GM23338 (cell line): ENCODE measurements around the gene ZNF534. TPM values are rescaled to one million over a fixed set of nuclear protein-coding genes. Genes with fewer than 3 reads are reported as not detected.

ENCODE experiments used
- ATAC-seq: fragments of 200-7000 bp; cut with Tn5 transposase; 3 replicates; pipeline ENCODE4 v1.9.1; 2020
- DNase-seq: peaks from one replicate; pipeline ENCODE4 v3.0.0-alpha.2; 2015; ENCODE audit warnings: low spot score
- H2AFZ ChIP-seq: fragments of 200-600 bp; sonication (generic); 2 replicates; pipeline ENCODE4 v1.8.0; 2016; ENCODE audit warnings: antibody characterized with exemption, mild to moderate bottlenecking, moderate library complexity
- H3F3A ChIP-seq: fragments of 200-600 bp; sonication (generic); replicated peaks from 2 replicates; pipeline ENCODE4 v1.8.0; 2017; ENCODE audit warnings: antibody characterized with exemption, mixed run types, low read depth
- H3K27ac ChIP-seq: fragments of 200-600 bp; sonication (generic); 2 replicates; pipeline ENCODE4 v1.6.1; 2016; ENCODE audit warnings: low read depth
- H3K27me3 ChIP-seq: fragments of 200-600 bp; sonication (generic); 2 replicates; pipeline ENCODE4 v1.8.0; 2016; ENCODE audit warnings: mild to moderate bottlenecking, mixed run types, moderate library complexity; ENCODE audit not compliant: insufficient read depth
- H3K36me3 ChIP-seq: fragments of 200-600 bp; sonication (generic); 2 replicates; pipeline ENCODE4 v1.8.0; 2016; ENCODE audit warnings: mild to moderate bottlenecking; ENCODE audit not compliant: insufficient read depth
- H3K4me1 ChIP-seq: fragments of 200-600 bp; sonication (generic); 2 replicates; pipeline ENCODE4 v1.8.0; 2016; ENCODE audit warnings: mild to moderate bottlenecking, moderate library complexity; ENCODE audit not compliant: insufficient read depth
- H3K4me2 ChIP-seq: fragments of 200-600 bp; sonication (generic); 2 replicates; pipeline ENCODE4 v1.7.1; 2017; ENCODE audit warnings: mixed run types
- H3K4me3 ChIP-seq: fragments of 200-600 bp; sonication (generic); 2 replicates; pipeline ENCODE4 v1.6.1; 2016; ENCODE audit warnings: mixed run types
- H3K79me2 ChIP-seq: fragments of 200-600 bp; sonication (generic); replicated peaks from 2 replicates; pipeline ENCODE4 v1.8.0; 2017; ENCODE audit warnings: mild to moderate bottlenecking; ENCODE audit not compliant: insufficient read depth
- H3K9me2 ChIP-seq: fragments of 200-600 bp; sonication (generic); 2 replicates; pipeline ENCODE4 v1.8.0; 2017; ENCODE audit not compliant: insufficient read depth
- H4K20me1 ChIP-seq: fragments of 200-600 bp; sonication (generic); replicated peaks from 2 replicates; pipeline ENCODE4 v1.8.0; 2017; ENCODE audit warnings: mild to moderate bottlenecking; ENCODE audit not compliant: insufficient read depth
- H3K27ac Mint-ChIP-seq: 2 replicates; pipeline ENCODE4 v1.8.0; 2020; ENCODE audit warnings: inconsistent platforms, mild to moderate bottlenecking, moderate library complexity, mixed read lengths
- H3K27me3 Mint-ChIP-seq: 3 replicates; pipeline ENCODE4 v1.8.0; 2022; ENCODE audit warnings: low read depth, mild to moderate bottlenecking, moderate library complexity, mixed read lengths, inconsistent platforms; ENCODE audit not compliant: insufficient read depth, poor library complexity
- H3K36me3 Mint-ChIP-seq: 3 replicates; pipeline ENCODE4 v1.8.0; 2021; ENCODE audit warnings: low read depth, mild to moderate bottlenecking, inconsistent platforms, moderate library complexity, mixed read lengths
- H3K4me1 Mint-ChIP-seq: 3 replicates; pipeline ENCODE4 v1.8.0; 2020; ENCODE audit warnings: mild to moderate bottlenecking, inconsistent platforms, mixed read lengths
- H3K4me3 Mint-ChIP-seq: 3 replicates; pipeline ENCODE4 v1.8.0; 2021; ENCODE audit warnings: moderate library complexity, mild to moderate bottlenecking, inconsistent platforms, mixed read lengths
- H3K9me3 Mint-ChIP-seq: 3 replicates; pipeline ENCODE4 v1.8.0; 2020; ENCODE audit warnings: moderate library complexity, mild to moderate bottlenecking, inconsistent platforms, mixed read lengths
- JUNB ChIP-seq: IDR thresholded peaks from one replicate; pipeline ENCODE4 v1.6.1; 2016; ENCODE audit warnings: antibody characterized with exemption; ENCODE audit not compliant: unreplicated experiment
- NANOG ChIP-seq: IDR thresholded peaks from 2 replicates; pipeline ENCODE4 v1.6.1; 2016; ENCODE audit warnings: antibody characterized with exemption, borderline replicate concordance
- POLR2AphosphoS5 ChIP-seq: IDR thresholded peaks from 2 replicates; pipeline ENCODE4 v1.6.1; 2016; ENCODE audit warnings: antibody characterized with exemption, low read depth
- STAT1 ChIP-seq: IDR thresholded peaks from one replicate; pipeline ENCODE4 v1.6.1; 2016; ENCODE audit warnings: antibody characterized with exemption; ENCODE audit not compliant: unreplicated experiment
- ZNF114 ChIP-seq: fragments of 250-450 bp; sonication (Bioruptor Pico); IDR thresholded peaks from 2 replicates; pipeline ENCODE4 v1.5.0; 2020; ENCODE audit warnings: mild to moderate bottlenecking, moderate library complexity
- polyA plus RNA-seq: library from polyadenylated mRNA; unstranded; fragments of >200 nt; fragmentation: Nextera tagmentation; extraction: Ambion mirVana; gene quantifications from 2 replicates; pipeline ENCODE4 v1.2.1, GENCODE V29; 2016
- total RNA-seq: library from RNA; depleted of rRNA; stranded (reverse); fragments of >200 nt; shearing (Covaris generic); gene quantifications from 2 replicates; pipeline ENCODE4 v1.2.3, GENCODE V29; 2014
- TF ChIP-seq, protein P1 (sequence below): IDR thresholded peaks from one replicate; pipeline ENCODE4 v1.6.1; 2018; ENCODE audit warnings: antibody characterized with exemption; ENCODE audit not compliant: unreplicated experiment
- TF ChIP-seq, protein P2 (sequence below), 2 experiments: fragments of 200-600 bp in 1 of 2; sonication (generic) in 1 of 2; conservative IDR thresholded peaks; 2 replicates each; pipeline versions ENCODE4 v1.5.1 to v1.6.1; 2016 to 2017; ENCODE audit warnings: antibody characterized with exemption in 2 of 2, low read depth in 2 of 2, mild to moderate bottlenecking in 2 of 2, moderate library complexity in 1 of 2
- TF ChIP-seq, protein P3 (sequence below): IDR thresholded peaks from 2 replicates; pipeline ENCODE4 v1.6.1; 2016; ENCODE audit warnings: antibody characterized with exemption

ZNF534 gene
- total and polyA plus RNA-seq, 2 experiments from 2014 or later = 0.10 to 1.0 TPM

DNA sequence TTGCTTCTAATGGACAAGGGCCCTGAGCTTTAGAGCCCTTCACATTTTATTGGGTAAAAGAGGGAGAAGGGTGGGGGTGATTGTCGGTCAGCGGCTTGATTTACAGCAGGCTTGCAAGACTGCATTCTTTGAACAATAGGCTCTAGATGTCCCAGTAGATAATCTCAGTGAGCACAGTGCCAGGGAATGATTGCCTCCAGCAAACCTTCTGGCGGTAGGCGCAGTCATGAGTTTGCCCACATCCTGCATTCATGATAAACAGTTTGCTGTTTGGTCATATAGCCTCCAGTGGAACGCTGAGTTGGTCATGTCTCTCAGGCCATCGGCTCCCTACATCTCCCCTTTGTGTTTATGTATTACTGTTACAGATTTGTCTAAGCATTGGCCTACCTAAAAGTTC lies 18.7 kb upstream of the ZNF534 start (continued):
- TF ChIP-seq, protein P1, sequence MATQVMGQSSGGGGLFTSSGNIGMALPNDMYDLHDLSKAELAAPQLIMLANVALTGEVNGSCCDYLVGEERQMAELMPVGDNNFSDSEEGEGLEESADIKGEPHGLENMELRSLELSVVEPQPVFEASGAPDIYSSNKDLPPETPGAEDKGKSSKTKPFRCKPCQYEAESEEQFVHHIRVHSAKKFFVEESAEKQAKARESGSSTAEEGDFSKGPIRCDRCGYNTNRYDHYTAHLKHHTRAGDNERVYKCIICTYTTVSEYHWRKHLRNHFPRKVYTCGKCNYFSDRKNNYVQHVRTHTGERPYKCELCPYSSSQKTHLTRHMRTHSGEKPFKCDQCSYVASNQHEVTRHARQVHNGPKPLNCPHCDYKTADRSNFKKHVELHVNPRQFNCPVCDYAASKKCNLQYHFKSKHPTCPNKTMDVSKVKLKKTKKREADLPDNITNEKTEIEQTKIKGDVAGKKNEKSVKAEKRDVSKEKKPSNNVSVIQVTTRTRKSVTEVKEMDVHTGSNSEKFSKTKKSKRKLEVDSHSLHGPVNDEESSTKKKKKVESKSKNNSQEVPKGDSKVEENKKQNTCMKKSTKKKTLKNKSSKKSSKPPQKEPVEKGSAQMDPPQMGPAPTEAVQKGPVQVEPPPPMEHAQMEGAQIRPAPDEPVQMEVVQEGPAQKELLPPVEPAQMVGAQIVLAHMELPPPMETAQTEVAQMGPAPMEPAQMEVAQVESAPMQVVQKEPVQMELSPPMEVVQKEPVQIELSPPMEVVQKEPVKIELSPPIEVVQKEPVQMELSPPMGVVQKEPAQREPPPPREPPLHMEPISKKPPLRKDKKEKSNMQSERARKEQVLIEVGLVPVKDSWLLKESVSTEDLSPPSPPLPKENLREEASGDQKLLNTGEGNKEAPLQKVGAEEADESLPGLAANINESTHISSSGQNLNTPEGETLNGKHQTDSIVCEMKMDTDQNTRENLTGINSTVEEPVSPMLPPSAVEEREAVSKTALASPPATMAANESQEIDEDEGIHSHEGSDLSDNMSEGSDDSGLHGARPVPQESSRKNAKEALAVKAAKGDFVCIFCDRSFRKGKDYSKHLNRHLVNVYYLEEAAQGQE = no peak
- TF ChIP-seq POLR2AphosphoS5 = no peak

DNA sequence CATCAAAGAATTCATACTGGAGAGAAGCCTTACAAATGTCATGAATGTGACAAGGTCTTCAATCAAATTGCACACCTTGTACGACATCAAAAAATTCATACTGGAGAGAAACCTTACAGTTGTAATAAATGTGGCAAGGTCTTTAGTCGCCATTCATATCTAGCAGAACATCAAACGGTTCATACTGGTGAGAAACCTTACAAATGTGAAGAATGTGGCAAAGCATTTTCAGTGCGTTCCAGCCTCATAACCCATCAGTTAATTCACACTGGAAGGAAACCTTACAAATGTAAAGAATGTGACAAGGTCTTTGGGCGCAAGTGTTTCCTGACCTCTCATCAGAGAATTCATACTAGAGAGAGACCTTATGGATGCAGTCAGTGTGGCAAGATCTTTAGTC lies 13.2 kb upstream of the ZNF534 start:
- TF ChIP-seq, protein P2, sequence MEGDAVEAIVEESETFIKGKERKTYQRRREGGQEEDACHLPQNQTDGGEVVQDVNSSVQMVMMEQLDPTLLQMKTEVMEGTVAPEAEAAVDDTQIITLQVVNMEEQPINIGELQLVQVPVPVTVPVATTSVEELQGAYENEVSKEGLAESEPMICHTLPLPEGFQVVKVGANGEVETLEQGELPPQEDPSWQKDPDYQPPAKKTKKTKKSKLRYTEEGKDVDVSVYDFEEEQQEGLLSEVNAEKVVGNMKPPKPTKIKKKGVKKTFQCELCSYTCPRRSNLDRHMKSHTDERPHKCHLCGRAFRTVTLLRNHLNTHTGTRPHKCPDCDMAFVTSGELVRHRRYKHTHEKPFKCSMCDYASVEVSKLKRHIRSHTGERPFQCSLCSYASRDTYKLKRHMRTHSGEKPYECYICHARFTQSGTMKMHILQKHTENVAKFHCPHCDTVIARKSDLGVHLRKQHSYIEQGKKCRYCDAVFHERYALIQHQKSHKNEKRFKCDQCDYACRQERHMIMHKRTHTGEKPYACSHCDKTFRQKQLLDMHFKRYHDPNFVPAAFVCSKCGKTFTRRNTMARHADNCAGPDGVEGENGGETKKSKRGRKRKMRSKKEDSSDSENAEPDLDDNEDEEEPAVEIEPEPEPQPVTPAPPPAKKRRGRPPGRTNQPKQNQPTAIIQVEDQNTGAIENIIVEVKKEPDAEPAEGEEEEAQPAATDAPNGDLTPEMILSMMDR (conservative IDR thresholded peaks at IDR 0.05; ENCODE audit: low read depth in 2 of 2) = no peak
- TF ChIP-seq STAT1 = no peak
- TF ChIP-seq ZNF114 (CRISPR knock-in tag) = no peak
- no peak overlapping the region for H2AFZ ChIP-seq
- no peaks in the 10 kb centered on the region for H3F3A ChIP-seq
- Mint-ChIP-seq H3K4me3 (no peak overlapping the region), H3K9me3 (peaks cover 88% of the 10 kb centered on the region), H3K27ac (no peak overlapping the region), H3K36me3 (peaks cover 72% of the 10 kb centered on the region), H3K27me3 (peaks cover 3% of the 10 kb centered on the region), H3K4me1 (no peaks in the 10 kb centered on the region)
- ATAC-seq (no peak), DNase-seq (no peak)
- no peaks in the 10 kb centered on the region for H3K79me2 ChIP-seq
- H3K4me1 ChIP-seq = no peaks in the 10 kb centered on the region
- no peak overlapping the region for H3K4me2 ChIP-seq
- H3K27ac ChIP-seq = no peak overlapping the region
- peaks cover 22% of the 10 kb centered on the region for H3K36me3 ChIP-seq
- no peaks in the 10 kb centered on the region for H3K27me3 ChIP-seq
- H3K9me2 ChIP-seq = no peaks in the 10 kb centered on the region
- no peaks in the 10 kb centered on the region for H4K20me1 ChIP-seq
- H3K4me3 ChIP-seq = no peak overlapping the region

DNA sequence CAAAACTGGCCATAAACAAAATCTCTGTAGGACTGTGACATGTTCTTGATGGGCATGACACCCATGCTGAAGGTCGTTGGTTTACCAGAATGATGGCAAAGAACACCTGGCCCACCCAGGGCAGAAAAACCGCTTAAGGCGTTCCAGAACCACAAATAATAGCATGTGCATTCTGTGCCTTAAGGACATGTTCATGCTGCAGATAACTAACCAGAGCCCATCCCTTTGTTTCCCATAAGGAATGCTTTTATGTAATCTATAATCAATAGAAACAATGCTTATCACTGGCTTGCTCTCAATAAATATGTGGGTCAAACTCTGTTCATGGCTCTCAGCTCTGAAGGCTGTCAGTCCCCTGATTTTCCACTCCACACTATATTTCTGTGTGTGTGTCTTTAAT lies 13.2 kb downstream of the ZNF534 start:
- no peaks in the 10 kb centered on the region for H3K4me1 Mint-ChIP-seq
- H3K4me3 ChIP-seq = no peak overlapping the region
- H3K36me3 ChIP-seq = no peaks in the 10 kb centered on the region
- H3K9me3 Mint-ChIP-seq = peaks cover 91% of the 10 kb centered on the region
- H2AFZ ChIP-seq = no peak overlapping the region
- H3K9me2 ChIP-seq = no peaks in the 10 kb centered on the region
- H3K27ac Mint-ChIP-seq = no peak overlapping the region
- no peak for DNase-seq
- H3K36me3 Mint-ChIP-seq = peaks cover 25% of the 10 kb centered on the region
- H3F3A ChIP-seq = no peaks in the 10 kb centered on the region
- H3K4me1 ChIP-seq = no peaks in the 10 kb centered on the region
- no peaks in the 10 kb centered on the region for H4K20me1 ChIP-seq
- no peaks in the 10 kb centered on the region for H3K79me2 ChIP-seq
- no peak overlapping the region for H3K4me3 Mint-ChIP-seq
- ATAC-seq = no peak
- no peak overlapping the region for H3K27ac ChIP-seq
- H3K4me2 ChIP-seq = no peak overlapping the region
- no peaks in the 10 kb centered on the region for H3K27me3 ChIP-seq
- no peaks in the 10 kb centered on the region for H3K27me3 Mint-ChIP-seq
- no peak for TF ChIP-seq POLR2AphosphoS5
- no peak for TF ChIP-seq NANOG
- no peak for TF ChIP-seq ZNF114 (CRISPR knock-in tag)
- no peak for TF ChIP-seq JUNB
- TF ChIP-seq, protein P3, sequence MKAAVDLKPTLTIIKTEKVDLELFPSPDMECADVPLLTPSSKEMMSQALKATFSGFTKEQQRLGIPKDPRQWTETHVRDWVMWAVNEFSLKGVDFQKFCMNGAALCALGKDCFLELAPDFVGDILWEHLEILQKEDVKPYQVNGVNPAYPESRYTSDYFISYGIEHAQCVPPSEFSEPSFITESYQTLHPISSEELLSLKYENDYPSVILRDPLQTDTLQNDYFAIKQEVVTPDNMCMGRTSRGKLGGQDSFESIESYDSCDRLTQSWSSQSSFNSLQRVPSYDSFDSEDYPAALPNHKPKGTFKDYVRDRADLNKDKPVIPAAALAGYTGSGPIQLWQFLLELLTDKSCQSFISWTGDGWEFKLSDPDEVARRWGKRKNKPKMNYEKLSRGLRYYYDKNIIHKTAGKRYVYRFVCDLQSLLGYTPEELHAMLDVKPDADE = no peak
- TF ChIP-seq, protein P2 (conservative IDR thresholded peaks at IDR 0.05; ENCODE audit: low read depth in 2 of 2) = no peak
- no peak for TF ChIP-seq STAT1
